Smooth muscle cell (in vitro differentiated cells): ENCODE data around the gene SNX20. TPM values are rescaled to one million over a fixed set of nuclear protein-coding genes. Genes with fewer than 3 reads are reported as not detected.

Experiments used
- DNase-seq: peaks from one replicate; lab custom pipeline; 2025; ENCODE audit not compliant: unreplicated experiment; lab: John Stamatoyannopoulos, UW
- H2AFZ ChIP-seq: fragments of 200-600 bp; sonication (generic); 2 replicates; pipeline ENCODE4 v1.6.0; 2016; ENCODE audit warnings: antibody characterized with exemption, low read depth, mild to moderate bottlenecking
- H3F3A ChIP-seq: fragments of 200-600 bp; sonication (generic); 2 replicates; pipeline ENCODE4 v1.6.0; 2017; ENCODE audit warnings: antibody characterized with exemption, low read depth
- H3K27ac ChIP-seq: fragments of 200-600 bp; sonication (generic); 2 replicates; pipeline ENCODE4 v1.5.1; 2016; ENCODE audit warnings: low read depth, mild to moderate bottlenecking
- H3K27me3 ChIP-seq: fragments of 200-600 bp; sonication (generic); 2 replicates; pipeline ENCODE4 v1.6.1; 2016; ENCODE audit warnings: low read depth, mild to moderate bottlenecking
- H3K36me3 ChIP-seq: fragments of 200-600 bp; sonication (generic); 2 replicates; pipeline ENCODE4 v1.5.1; 2016; ENCODE audit warnings: low read depth
- H3K4me1 ChIP-seq: fragments of 200-600 bp; sonication (generic); 2 replicates; pipeline ENCODE4 v1.5.1; 2016; ENCODE audit warnings: low read depth
- H3K4me2 ChIP-seq: fragments of 200-600 bp; sonication (generic); 2 replicates; pipeline ENCODE4 v1.6.0; 2016; ENCODE audit warnings: mild to moderate bottlenecking
- H3K4me3 ChIP-seq: fragments of 200-600 bp; sonication (generic); 2 replicates; pipeline ENCODE4 v1.5.1; 2016; ENCODE audit warnings: mild to moderate bottlenecking
- H3K79me2 ChIP-seq: fragments of 200-600 bp; sonication (generic); 2 replicates; pipeline ENCODE4 v1.6.0; 2016; ENCODE audit warnings: low read depth, mild to moderate bottlenecking
- H3K9ac ChIP-seq: fragments of 200-600 bp; sonication (generic); 2 replicates; pipeline ENCODE4 v1.6.0; 2016; ENCODE audit warnings: low read depth
- H3K9me3 ChIP-seq: fragments of 200-600 bp; sonication (generic); replicated peaks from 2 replicates; pipeline ENCODE4 v1.5.1; 2016; ENCODE audit warnings: low read depth
- H4K20me1 ChIP-seq: fragments of 200-600 bp; sonication (generic); 2 replicates; pipeline ENCODE4 v1.6.0; 2016; ENCODE audit warnings: low read depth
- CTCF ChIP-seq: fragments of 200-600 bp; sonication (generic); IDR thresholded peaks from 2 replicates; pipeline ENCODE4 v1.5.1; 2017; ENCODE audit warnings: borderline replicate concordance, mild to moderate bottlenecking, antibody characterized with exemption; ENCODE audit not compliant: insufficient read depth, poor library complexity, severe bottlenecking
- WGBS: methylation state at CpG from one replicate; pipeline ENCODE4 v1.1.7; 2016; ENCODE audit warnings: low lambda C conversion rate; 5-methylcytosine and 5-hydroxymethylcytosine counted together
- polyA plus RNA-seq: library from polyadenylated mRNA; unstranded; fragments of >200 nt; fragmentation: Nextera tagmentation; extraction: Ambion mirVana; gene quantifications from 2 replicates; pipeline ENCODE4 v1.2.1, GENCODE V29; 2016
- total RNA-seq: library from RNA; depleted of rRNA; stranded (reverse); fragments of >200 nt; gene quantifications from 2 replicates; pipeline ENCODE4 v1.2.3, GENCODE V29; 2014

The SNX20 gene
- total and polyA plus RNA-seq, 2 experiments from 2014 or later = not detected

GRCh38 chr16:50628156-50628802 lies 52.8 kb downstream of the SNX20 start:
- H3K9ac ChIP-seq = no peak overlapping the region
- no peaks in the 10 kb centered on the region for H3K36me3 ChIP-seq
- no peaks in the 10 kb centered on the region for H3F3A ChIP-seq
- no peak overlapping the region for H3K4me3 ChIP-seq
- no peaks in the 10 kb centered on the region for H3K9me3 ChIP-seq
- no peaks in the 10 kb centered on the region for H3K79me2 ChIP-seq
- 98% methylated on average over 9 of the region's 9 CpGs for WGBS
- DNase-seq = no peak
- no peak for TF ChIP-seq CTCF
- no peaks in the 10 kb centered on the region for H4K20me1 ChIP-seq
- H3K27ac ChIP-seq = no peak overlapping the region
- no peak overlapping the region for H2AFZ ChIP-seq
- H3K27me3 ChIP-seq = no peaks in the 10 kb centered on the region
- no peaks in the 10 kb centered on the region for H3K4me1 ChIP-seq
- no peak overlapping the region for H3K4me2 ChIP-seq

GRCh38 chr16:50627419-50627818 lies 53.7 kb downstream of the SNX20 start:
- no peak overlapping the region for H3K9ac ChIP-seq
- no peak overlapping the region for H3K4me2 ChIP-seq
- H3K27ac ChIP-seq = no peak overlapping the region
- DNase-seq = no peak
- no peaks in the 10 kb centered on the region for H3K4me1 ChIP-seq
- H4K20me1 ChIP-seq = no peaks in the 10 kb centered on the region
- no peak for TF ChIP-seq CTCF
- H3K27me3 ChIP-seq = no peaks in the 10 kb centered on the region
- no peaks in the 10 kb centered on the region for H3K36me3 ChIP-seq
- H3K79me2 ChIP-seq = no peaks in the 10 kb centered on the region
- no peak overlapping the region for H2AFZ ChIP-seq
- no peaks in the 10 kb centered on the region for H3K9me3 ChIP-seq
- no peaks in the 10 kb centered on the region for H3F3A ChIP-seq
- no peak overlapping the region for H3K4me3 ChIP-seq
- 82% methylated on average over 10 of the region's 10 CpGs for WGBS

- Histone ChIP-seq H3K27ac (no peak overlapping the region), H4K20me1 (no peaks in the 10 kb centered on the region), H3K36me3 (no peaks in the 10 kb centered on the region), H3K4me3 (no peak overlapping the region), H3K4me1 (no peaks in the 10 kb centered on the region), H2AFZ (no peak overlapping the region), H3K4me2 (no peak overlapping the region), H3F3A (no peaks in the 10 kb centered on the region), H3K9me3 (no peaks in the 10 kb centered on the region), H3K9ac (no peak overlapping the region), H3K27me3 (no peaks in the 10 kb centered on the region), H3K79me2 (no peaks in the 10 kb centered on the region)
- DNase-seq = no peak
- 78% methylated on average over 4 of the region's 4 CpGs for WGBS
- TF ChIP-seq CTCF = no peak
These were observed 54.2 kb downstream of the SNX20 start for GRCh38 chr16:50626868-50627267.

GRCh38 chr16:50625374-50625773 lies 55.7 kb downstream of the SNX20 start:
- Histone ChIP-seq H4K20me1 (no peaks in the 10 kb centered on the region), H3F3A (no peaks in the 10 kb centered on the region), H3K79me2 (no peaks in the 10 kb centered on the region), H2AFZ (no peak overlapping the region), H3K27ac (no peak overlapping the region), H3K36me3 (no peaks in the 10 kb centered on the region), H3K9me3 (no peaks in the 10 kb centered on the region), H3K27me3 (no peaks in the 10 kb centered on the region), H3K4me1 (no peaks in the 10 kb centered on the region), H3K4me3 (no peak overlapping the region), H3K4me2 (no peak overlapping the region), H3K9ac (no peak overlapping the region)
- no peak for TF ChIP-seq CTCF
- no peak for DNase-seq
- WGBS = 97% methylated on average over 12 of the region's 12 CpGs
